CD4-positive, alpha-beta T cell treated with Interleukin-17A for 4 hours (primary cell): Measurements from ENCODE around the gene SLC18B1.

ENCODE experiments used
- DNase-seq: peaks from one replicate; pipeline ENCODE4 v3.0.0-alpha.2; 2020; ENCODE audit warnings: mixed read lengths

SLC18B1 gene

DNA sequence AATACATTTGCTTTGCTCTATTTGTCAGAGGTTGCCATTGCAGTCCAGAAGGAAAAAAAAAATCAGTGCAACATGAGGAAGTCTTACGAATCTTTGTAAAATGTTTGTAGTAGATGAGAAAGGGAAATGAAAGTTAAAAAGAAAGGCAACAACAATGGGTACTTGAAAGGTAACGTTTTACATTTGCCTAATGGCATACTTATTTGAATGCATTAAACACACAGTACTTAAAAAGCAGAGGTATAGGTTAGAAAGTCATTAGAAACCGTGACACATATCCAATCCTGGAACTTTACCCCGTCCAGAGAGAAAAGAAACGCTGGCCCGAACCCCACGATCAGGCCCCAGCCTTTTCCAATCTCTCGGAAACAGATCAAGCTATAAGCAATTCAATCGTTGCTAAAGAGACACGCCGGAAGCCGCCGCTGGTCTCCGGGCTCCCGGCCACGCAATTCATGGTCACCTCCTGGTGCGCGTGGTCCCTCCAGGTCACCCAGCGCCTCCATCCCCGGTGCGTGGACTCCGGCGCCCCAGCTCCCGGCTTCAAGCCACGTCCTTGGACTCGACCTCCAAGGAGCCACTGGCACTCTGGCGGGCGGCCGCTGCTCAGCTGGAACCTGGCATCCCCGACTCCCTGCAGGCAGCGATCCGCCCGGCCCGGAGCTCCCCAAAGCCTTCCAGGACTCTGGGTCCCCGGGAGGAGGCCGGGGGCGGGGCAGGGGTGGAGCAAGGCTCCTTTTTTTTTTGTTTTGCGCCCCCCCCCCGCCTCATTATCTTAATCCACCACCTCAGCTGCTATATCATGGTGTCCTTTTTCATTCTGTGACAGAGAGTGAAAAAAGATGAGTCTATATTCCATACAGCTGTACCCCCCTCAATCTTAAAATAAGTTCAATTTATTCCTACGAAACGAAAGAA lies at the start of gene SLC18B1:
SLC18B1 (minus strand) TSS at position 687 of the 918 bp plus-strand sequence; CDS start at position 506, 181 bp downstream.
- peak; percentile 77 for DNase-seq

DNA sequence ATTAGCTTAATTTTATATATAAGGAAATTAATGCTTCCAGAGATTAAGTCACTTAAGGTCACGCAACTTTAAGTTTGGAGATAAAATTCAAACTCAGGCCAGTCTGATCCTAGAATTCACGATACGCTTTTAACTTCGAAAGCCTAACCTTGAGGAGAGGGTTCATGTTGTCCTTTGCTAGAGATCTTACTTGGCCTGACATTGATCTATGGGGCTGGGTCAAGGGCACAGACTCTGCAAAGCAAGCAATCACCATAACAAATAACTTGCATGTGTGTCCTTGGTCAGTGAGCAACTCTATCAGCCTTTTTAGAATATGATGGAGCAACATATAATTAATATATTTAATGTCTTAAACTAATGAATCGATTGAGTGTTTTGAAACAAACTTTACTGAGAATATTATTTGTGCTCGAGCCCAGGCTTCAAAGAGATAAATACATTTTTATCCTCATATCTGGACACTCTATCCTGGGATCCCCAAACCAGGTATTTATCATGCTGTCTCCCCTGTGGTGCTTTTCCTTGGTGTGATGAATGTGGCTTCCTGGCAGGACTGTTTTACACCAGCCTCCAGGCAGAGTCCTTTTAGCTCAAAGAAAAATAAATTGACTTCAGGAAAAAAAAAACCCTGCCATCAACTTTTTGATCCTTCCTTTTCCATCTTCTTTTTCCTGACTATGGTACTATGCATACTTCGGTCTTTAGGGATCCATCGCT lies 45.0 kb upstream of the SLC18B1 start:
- no peak for DNase-seq

DNA sequence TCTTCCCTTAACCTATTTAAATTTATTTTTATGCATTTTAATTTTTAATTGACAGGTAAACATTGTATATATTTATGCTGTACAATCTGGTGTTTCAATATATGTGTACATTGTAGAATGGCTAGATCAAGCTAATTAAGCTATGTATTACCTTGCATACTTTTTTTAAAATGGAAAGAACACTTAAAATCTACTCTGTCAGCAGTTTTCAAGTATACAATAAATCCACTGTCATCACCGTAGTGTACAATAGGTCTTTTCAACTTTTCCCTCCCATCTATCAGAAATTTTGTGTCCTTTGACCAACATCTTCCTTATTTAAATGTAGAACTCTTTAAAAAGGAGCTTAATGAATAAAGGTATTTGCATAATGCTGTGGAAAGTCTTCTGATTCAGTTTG lies 43.5 kb upstream of the SLC18B1 start:
- no peak for DNase-seq

DNA sequence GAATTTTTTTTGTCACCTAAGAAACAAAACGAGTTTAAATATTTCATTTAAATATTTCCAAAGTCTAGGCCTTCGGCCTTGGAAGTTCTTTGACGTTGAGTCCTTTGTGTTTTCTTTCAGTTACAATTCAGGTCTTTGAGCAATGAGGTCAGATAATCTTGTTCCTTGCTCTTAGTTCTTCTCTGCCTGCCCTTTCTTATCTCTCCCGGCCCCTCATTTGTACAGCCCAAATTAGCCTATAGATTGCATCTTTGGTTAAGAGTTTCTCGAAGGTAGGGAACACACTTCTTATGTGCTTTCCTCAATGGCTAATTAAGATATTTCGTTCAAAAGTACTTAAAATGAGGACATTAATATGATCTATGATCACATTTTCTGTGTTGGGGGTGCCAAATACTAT lies 34.5 kb upstream of the SLC18B1 start:
- no peak for DNase-seq

DNA sequence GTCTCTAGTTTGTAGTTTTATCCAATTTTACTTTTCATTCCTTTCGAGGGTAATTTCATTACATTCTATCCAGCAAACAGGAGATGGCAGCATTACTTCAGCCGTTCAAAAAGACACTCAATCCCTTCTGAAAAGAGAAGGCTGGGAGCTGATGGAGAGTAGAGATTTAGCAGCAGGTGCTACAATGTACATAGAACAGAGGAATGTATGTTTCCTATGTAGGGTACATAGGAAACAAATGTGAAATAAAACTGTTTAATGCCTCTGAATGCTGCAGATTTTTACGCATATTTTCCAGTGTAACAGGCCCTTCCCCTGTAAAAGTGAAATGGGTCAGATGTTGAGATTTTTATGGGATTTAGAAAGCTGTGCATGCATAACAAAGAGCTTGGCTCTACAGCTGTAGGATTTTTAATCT lies 31.9 kb upstream of the SLC18B1 start:
- no peak for DNase-seq

DNA sequence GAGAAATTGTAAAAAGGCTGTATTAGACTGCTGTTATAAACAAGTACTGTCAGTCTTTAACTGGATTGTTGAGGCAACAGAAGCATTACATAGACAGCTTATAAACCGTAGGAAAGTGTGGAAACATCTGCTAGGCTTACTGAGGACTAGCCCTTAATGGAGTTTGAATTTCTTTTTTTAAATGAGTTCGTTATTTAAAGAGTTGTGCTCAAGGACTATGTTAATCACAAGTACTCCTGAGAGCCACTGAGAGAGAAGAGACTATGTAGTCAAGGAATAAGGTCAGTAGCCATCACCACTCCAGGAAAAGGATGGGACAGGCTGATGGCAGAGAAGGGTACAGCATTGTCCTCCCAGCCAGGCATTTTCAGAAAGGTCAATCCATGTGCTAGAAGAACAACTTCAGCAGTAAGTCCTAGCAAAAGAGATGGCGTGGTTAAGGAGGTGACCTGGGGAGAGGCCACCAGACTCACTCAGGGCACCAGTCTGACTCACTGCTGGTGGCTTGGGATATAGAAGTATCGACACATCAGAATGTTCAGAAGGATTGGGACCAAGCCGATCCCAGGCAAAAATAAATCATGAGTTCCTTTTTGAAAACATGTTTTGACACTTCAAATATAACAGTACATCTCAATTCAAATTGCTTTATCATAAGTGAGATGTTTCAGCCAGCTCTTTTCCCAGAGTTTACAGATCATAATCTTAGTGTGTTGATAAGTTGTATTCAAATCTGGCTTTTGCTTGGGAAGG lies 22.4 kb upstream of the SLC18B1 start:
- no peak for DNase-seq

DNA sequence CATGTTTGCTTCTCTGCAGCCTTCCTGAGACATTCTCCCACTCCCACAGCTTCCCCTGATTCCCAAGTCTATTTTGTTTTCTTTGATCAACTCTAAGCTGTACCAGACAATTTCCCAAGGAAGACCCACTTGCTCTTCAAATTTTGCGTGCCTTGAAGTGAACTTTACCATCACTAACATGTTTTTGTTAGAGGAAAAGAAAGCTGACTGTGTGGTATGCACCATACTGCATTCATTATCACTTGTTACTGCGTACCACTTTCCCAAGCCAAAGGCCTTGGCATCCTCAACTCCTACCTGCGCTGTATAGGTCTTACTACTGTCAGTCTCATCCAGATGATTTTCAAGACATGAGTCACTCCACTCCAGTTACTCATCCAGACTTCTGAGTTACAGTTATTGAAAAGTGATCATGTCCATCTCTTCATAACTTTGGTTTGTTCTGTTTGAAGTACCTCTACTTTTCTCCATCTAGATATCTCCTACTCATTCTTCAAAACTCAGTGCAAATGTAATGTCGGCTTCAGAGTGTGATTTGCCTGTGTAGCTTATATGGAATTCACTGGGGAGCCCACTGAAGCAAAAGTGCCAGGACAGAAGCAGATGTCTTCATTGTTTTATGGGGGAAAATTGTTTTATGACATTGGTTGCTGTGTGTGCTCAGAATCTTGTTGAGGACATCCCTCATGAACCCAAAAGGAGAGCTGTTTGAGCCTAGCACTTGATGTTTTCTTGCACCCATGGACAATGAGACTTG lies 21.1 kb upstream of the SLC18B1 start:
- no peak for DNase-seq

DNA sequence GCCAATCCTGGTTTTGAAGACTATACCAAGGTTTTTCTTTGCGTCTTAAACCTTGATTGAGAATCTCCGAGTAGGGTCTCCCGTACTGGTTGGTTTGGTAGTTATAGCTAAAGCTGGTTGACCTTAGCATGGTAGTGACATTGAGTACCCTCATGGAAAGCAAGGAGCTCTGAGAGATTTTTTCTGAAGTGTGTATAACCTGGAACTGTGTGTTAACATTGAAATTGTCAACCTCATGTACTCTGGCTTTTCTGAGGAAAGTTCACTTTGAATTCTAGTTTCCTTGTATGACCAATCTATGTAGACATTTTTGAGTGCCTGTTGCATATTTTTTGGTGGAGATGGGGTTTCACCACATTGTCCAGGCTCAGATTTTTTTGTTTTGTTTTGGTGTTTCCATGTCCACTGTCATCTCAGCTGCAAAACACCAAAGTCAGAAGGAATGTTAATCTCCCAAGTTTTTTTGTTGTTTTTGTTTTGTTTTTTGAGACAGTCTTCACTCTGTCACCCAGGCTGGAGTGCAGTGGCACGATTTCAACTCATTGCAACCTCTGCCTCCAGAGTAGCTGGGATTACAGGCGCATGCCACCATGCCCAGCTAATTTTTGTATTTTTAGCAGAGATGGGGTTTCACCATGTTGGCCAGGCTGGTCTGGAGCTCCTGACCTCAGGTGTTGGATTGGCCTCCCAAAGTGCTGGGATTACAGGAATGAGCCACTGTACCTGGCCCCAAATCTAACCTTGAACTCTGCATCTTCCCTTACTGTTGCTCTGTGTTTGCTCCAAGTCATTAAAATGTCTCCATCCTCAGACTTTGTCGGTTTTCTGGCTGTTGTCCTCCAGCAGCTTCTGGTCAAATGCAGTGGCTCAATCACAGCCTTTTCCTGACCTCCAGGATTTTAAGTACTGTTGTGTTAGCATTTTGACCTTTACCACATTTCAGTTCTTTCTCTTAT lies 20.2 kb upstream of the SLC18B1 start:
- no peak for DNase-seq

DNA sequence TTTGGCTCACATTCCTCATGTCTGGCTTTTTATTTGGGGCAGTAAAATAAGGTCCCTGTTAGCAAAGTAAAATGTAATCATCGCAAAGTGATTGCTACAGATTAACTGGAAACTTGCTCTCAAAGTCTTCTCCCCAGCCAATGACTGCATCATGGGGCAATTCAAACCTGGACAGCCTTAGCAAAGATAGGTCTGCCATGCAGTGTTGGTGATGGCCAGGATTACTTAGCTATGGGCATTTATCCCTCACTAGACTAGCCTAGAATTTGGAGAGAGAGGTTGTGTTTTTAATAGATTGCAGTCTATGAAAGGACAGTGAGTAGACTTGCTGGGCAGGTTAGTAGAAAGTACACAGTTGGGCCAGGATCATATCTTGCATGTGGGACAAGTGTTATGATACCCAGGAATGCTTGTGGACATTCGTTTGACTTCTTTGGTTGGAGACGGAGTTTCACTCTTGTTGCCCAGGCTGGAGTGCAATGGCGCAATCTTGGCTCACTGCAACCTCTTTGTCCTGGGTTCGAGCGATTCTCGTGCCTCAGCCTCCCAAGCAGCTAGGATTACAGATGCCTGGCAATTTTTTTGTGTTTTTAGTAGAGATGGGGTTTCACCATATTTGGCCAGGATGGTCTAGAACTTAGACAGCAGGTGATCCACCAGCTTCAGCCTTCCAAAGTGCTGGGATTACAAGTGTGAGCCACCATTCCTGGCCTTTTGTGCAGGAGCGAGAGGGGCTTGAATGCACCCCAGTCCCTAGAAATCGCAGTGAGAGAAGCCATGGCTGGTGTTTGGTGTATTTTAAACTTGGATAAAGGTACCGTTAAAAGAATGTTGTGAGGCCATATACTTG lies 19.3 kb upstream of the SLC18B1 start:
- no peak for DNase-seq

DNA sequence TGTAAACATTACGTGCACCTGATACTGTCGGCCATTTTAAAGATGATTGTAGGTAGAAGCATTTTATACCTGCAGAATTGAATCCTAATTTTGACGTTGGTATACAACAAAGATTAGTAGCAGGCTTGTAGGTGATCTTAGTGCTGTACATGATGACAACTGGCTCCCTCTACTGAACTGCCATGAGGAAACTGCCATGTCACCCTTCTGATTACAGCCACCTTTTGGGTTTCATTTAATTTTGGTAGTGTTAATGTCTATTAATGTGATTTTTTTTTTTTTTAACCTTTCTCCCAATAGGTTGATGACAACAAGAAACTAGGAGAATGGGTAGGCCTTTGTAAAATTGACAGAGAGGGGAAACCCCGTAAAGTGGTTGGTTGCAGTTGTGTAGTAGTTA lies 18.2 kb upstream of the SLC18B1 start:
- DNase-seq = no peak

DNA sequence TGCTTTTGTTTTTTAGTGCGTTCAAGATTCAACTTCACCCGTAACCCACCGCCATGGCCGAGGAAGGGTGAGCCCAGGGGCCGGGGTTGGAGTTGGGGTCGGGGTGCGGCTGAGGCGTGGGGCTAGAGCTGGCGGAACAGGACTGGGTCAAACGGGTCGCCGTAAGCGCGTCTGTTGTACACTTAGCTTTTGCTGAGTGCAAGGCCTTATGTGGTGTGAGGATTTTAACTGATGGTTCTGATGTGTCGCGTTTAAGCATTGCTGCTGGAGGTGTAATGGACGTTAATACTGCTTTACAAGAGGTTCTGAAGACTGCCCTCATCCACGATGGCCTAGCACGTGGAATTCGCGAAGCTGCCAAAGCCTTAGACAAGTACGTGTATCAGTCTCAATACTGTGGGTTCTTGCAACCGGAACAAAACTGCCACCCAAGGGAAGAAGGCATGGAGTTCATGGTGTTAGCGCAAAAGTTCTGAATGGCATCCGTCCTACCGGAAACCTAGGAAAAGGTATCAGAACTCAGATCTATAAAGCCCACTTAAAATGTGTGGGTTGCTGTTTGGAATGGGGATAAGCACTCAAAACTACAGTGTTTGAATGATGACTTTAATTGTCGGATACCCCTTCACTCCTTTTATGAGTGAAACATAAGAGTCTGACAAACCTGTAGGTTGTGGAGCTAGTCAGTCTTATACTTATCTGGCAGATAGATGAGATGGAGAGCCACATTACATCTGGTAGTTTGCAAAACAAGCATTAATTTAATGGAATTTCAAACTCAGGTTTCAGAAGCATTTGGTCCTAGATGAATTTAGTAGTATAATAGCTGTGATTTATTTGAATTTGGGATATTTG lies 16.5 kb upstream of the SLC18B1 start:
- peak; percentile 23 for DNase-seq

DNA sequence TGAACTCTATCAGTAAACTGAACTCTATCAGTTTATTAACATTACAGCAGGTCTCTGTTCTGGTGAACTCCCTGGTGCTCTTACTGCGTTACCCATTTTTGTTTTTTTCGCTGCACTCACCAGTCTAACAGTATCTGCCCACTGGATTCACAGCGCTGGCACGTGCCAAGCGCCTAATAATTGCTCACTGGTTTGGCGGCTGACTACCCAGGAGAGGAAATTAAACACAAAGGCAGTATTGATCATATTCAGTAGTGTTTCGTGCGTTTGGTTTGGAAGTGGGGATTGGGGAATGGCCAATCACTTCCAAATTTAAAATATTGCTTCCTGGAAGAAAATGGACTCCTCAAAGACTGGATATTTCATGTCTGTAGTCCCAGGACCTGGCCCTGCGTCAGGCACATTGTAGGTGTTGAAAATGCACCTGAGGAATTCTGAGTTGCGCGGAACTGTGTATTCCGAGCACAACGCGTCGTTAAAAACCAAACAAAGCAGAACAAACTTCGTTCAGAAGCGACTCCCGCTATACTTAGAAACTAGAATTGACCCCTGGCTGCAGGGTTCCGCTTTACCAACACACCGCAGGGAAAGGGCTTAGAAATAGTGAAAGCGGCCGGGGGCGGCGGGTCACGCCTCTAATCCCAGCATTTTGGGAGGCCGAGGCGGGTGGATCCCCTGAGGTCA lies 14.9 kb upstream of the SLC18B1 start:
- DNase-seq = peak; percentile 50

DNA sequence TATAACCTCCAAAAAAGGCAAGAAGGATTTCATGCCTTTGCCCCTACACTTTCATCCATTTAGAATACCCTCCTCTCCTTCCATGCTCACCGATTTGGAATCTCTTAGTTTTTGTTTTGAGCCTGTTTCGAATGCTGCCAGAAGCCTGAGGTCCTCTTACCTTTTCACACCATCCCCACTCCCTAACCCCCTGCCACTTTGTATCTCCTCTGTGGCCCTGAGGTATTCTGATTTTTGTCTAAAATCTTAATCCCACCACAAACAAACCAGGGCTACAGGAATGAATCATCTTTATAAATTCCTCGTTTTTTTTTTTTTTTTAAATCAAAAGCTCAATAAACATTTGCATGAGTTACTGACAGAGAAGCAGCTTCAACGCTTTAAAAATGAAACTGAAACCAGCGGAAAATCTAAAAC lies 14.3 kb upstream of the SLC18B1 start:
- DNase-seq = peak; percentile 29

DNA sequence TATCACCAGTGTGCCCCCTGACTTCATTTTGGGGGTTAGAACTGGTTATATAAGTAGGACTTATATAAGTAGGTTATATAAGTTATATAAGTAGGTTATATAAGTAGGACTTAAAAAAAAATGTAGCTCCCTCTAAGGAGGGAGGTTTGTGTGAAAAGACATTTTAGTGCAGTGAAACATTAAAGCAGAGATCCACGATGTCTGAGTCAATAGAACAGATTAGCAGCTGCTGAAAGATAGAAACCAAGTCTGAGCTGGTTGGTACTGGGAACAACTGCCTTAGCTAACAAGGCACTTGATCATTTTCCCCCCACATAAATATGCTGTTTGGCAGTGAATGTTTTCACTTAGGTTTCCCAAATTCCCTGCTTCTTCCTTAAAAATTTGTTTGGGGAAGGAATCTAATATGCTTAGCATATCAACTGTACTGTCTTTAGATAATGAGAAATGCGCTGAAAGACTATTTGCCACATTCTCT lies 13.9 kb upstream of the SLC18B1 start:
- no peak for DNase-seq

DNA sequence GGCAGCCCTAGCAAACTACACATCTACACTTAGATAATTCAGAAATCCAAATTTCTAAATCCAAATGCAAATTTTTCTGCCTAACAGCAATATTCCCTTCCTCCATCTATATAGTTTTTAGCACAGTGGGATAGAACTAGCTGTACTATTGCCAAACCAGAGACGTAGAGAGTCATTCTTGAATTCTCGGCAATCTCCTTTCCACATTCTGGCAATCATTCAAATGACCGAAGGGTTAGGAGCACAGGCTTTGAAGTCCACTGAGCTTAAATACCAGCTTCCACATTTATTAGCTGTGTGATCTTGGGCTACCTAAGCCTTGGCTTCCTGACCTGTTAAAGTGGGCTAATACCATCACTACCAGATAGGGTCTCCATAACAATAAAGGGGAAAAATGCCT lies 12.8 kb upstream of the SLC18B1 start:
- DNase-seq = no peak

DNA sequence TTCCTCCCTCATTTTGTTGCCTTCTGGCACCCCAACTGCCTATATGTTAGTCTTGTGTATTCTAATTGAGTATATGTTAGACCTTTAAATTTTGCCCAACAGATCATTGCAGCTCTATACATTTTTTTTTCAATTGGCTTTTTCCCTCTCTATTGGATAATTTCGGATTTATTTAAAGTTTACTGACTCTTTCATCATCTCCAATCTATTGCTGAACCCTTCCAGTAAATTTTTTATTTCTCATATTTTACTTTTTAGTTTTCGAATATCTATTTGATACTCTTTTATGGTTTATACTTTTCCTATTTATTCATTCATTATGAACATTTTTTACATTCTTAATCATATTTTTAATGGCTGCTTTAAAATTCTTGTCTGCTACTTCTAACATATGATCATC lies 7.1 kb upstream of the SLC18B1 start:
- DNase-seq = no peak

DNA sequence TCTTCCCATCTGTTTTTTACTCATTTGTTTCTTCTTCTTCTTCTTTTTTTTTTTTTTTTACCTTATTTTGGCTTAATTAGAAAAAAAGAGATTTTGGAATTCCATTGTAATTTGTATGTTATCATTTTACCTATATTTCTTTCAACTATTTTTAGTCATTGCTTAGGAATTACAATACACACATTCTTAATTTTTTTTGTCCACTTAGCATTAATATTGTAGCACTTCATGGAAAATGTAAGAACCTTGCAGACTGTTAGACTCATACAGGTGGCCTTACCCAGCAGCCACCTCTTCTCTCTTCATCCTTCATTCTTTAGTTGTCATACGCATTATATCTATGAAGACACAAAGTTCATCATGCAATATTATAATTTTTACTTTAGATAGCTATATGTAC lies 5.8 kb upstream of the SLC18B1 start:
- no peak for DNase-seq

DNA sequence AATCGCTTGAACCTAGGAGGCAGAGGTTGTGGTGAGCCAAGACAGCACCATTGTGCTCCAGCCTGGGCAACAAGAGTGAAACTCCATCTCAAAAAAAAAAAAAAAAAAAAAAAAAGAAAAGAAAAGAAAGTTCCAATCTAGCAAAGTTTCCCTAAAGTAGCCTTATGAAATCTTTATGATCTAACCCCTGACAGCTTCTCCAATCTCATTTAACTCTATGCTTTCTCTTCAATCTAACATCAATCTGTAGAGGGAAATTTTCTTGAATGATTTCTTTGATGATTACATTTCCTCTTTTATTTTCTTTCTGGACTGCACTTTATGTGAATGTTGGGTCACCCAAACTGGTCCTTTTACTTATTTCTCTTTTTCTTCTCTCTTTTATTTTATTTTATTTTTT lies 2.2 kb upstream of the SLC18B1 start:
- DNase-seq = no peak
